Head of caudate nucleus (tissue), 42 donors: ENCODE results near the gene SPATA19.
A peak's percentile ranks its signal among the peaks of the same experiment; 100 is the strongest.

Source experiments
- DNase-seq, 42 donors: peaks; one replicate each; pipeline versions ENCODE4 v3.0.0 to v3.0.0-alpha.2; 2020 to 2021; ENCODE audit warnings: mixed read lengths in 7 of 42
- intact Hi-C: fragments of 100-400 bp; cut with DNase I; formaldehyde crosslinking; loops from one replicate; pipeline ENCODE4 v1.15.0; 2022

The SPATA19 gene

GRCh38 chr11:133841279-133842043 lies 3.9 kb downstream of the SPATA19 start:
- DNase-seq: peak in 1 of 42 donors; percentile 31
- intact Hi-C loops: no loop called here

GRCh38 chr11:133840479-133840941 lies 4.8 kb downstream of the SPATA19 start:
- DNase-seq: peak in 1 of 42 donors; percentile 38
- intact Hi-C loops: no loop called here

GRCh38 chr11:133835593-133836548 lies 9.4 kb downstream of the SPATA19 start:
- intact Hi-C loops: no loop called here
- DNase-seq: peak in 1 of 42 donors; percentile 33

GRCh38 chr11:133834682-133835592 lies 10.4 kb downstream of the SPATA19 start:
- DNase-seq: peak in 37 of 42 donors; percentile 19 to 87 (median 63)

GRCh38 chr11:133833898-133834681 lies 11.2 kb downstream of the SPATA19 start:
- intact Hi-C loops: loop anchor here (5.0 kb wide), 1 partner anchor 752 kb away; no protein-coding TSS in a partner anchor

More at GRCh38 chr11:133834682-133835592, 10.4 kb downstream of the SPATA19 start:
- intact Hi-C loops: loop anchor here (5.0 kb wide), 1 partner anchor 753 kb away; no protein-coding TSS in a partner anchor

GRCh38 chr11:133832991-133833897 lies 12.1 kb downstream of the SPATA19 start:
- intact Hi-C loops: loop anchor here (5.0 kb wide), 1 partner anchor 751 kb away; no protein-coding TSS in a partner anchor
- DNase-seq: peak in 10 of 42 donors; percentile 20 to 64 (median 46)

More at GRCh38 chr11:133833898-133834681, 11.2 kb downstream of the SPATA19 start:
- DNase-seq: peak in 1 of 42 donors; percentile 35

- peak in 12 of 42 donors; percentile 22 to 67 (median 38) for DNase-seq
- intact Hi-C loops: loop anchor here (5.0 kb wide), 1 partner anchor 750 kb away; no protein-coding TSS in a partner anchor
Measured at GRCh38 chr11:133832096-133832990, 13.0 kb downstream of the SPATA19 start.

GRCh38 chr11:133830931-133831907 lies 14.1 kb downstream of the SPATA19 start:
- intact Hi-C loops: loop anchor here (5.0 kb wide), 1 partner anchor 749 kb away; no protein-coding TSS in a partner anchor

GRCh38 chr11:133829566-133829965 lies 15.7 kb downstream of the SPATA19 start:
- intact Hi-C loops: loop anchor here (10.0 kb wide), 1 partner anchor 695 kb away; no protein-coding TSS in a partner anchor
- DNase-seq: peak in 1 of 42 donors; percentile 37

More at GRCh38 chr11:133830931-133831907, 14.1 kb downstream of the SPATA19 start:
- DNase-seq: peak in 1 of 42 donors; percentile 47

- intact Hi-C loops: loop anchor here (10.0 kb wide), 1 partner anchor 694 kb away; no protein-coding TSS in a partner anchor
- DNase-seq: peak in 1 of 42 donors; percentile 34
Measured at GRCh38 chr11:133828871-133829270, 16.4 kb downstream of the SPATA19 start.

GRCh38 chr11:133827556-133827955 lies 17.8 kb downstream of the SPATA19 start:
- intact Hi-C loops: loop anchor here (10.0 kb wide), 1 partner anchor 693 kb away; no protein-coding TSS in a partner anchor
- DNase-seq: peak in 1 of 42 donors; percentile 16

- intact Hi-C loops: loop anchor here (10.0 kb wide), 1 partner anchor 692 kb away; no protein-coding TSS in a partner anchor
- peak in 1 of 42 donors; percentile 12 for DNase-seq
Measured at GRCh38 chr11:133826866-133827265, 18.4 kb downstream of the SPATA19 start.

GRCh38 chr11:133825666-133826065 lies 19.6 kb downstream of the SPATA19 start:
- intact Hi-C loops: loop anchor here (10.0 kb wide), 1 partner anchor 691 kb away; no protein-coding TSS in a partner anchor
- DNase-seq: peak in 1 of 42 donors; percentile 36
